ENCODE data around the gene CHRNA10. TPM values are rescaled to one million over a fixed set of nuclear protein-coding genes. Genes with fewer than 3 reads are reported as not detected.
"Not testable (repeated sequence)": the region's sequence is repeated elsewhere in the genome, so short reads cannot be mapped to it uniquely, and the experiment has no call there.

CHRNA10 gene
- total RNA-seq, 1 donor from 2014 or later = 2.4 TPM

- no peak for DNase-seq (ENCODE audit: low spot score)
Observed at GRCh38 chr11:3665336-3666022, 5.7 kb downstream of the CHRNA10 start.

- DNase-seq (ENCODE audit: low spot score) = no peak
Observed at GRCh38 chr11:3664032-3664630, 7.1 kb downstream of the CHRNA10 start.

- no peak for DNase-seq (ENCODE audit: low spot score)
Observed at GRCh38 chr11:3662856-3663255, 8.3 kb downstream of the CHRNA10 start.

GRCh38 chr11:3660960-3661359 lies 10.2 kb downstream of the CHRNA10 start:
- DNase-seq (ENCODE audit: low spot score) = no peak

- DNase-seq (ENCODE audit: low spot score) = no peak
Observed at GRCh38 chr11:3659595-3660515, 11.3 kb downstream of the CHRNA10 start.

GRCh38 chr11:3658252-3658651 lies 12.9 kb downstream of the CHRNA10 start:
- no peak for DNase-seq (ENCODE audit: low spot score)

GRCh38 chr11:3657331-3657730 lies 13.9 kb downstream of the CHRNA10 start:
- not testable (repeated sequence) for DNase-seq (ENCODE audit: low spot score)

- DNase-seq (ENCODE audit: low spot score) = no peak
Observed at GRCh38 chr11:3655547-3655946, 15.6 kb downstream of the CHRNA10 start.

GRCh38 chr11:3652514-3652913 lies 18.7 kb downstream of the CHRNA10 start:
- DNase-seq (ENCODE audit: low spot score) = not testable (repeated sequence)

- DNase-seq (ENCODE audit: low spot score) = not testable (repeated sequence)
Observed at GRCh38 chr11:3649374-3649773, 21.8 kb downstream of the CHRNA10 start.

GRCh38 chr11:3648843-3649242 lies 22.3 kb downstream of the CHRNA10 start:
- DNase-seq (ENCODE audit: low spot score) = not testable (repeated sequence)

- DNase-seq (ENCODE audit: low spot score) = no peak
Observed at GRCh38 chr11:3645552-3645951, 25.6 kb downstream of the CHRNA10 start.

GRCh38 chr11:3644817-3645235 lies 26.4 kb downstream of the CHRNA10 start, which contains the start of gene ART1:
Gene ART1 (plus strand): TSS chr11:3645128. CDS start chr11:3659214, 14,086 bp downstream.
- no peak for DNase-seq (ENCODE audit: low spot score)

GRCh38 chr11:3643102-3643546 lies 28.1 kb downstream of the CHRNA10 start:
- not testable (repeated sequence) for DNase-seq (ENCODE audit: low spot score)

- DNase-seq (ENCODE audit: low spot score) = peak; percentile 56
Observed at GRCh38 chr11:3642071-3642951, 28.9 kb downstream of the CHRNA10 start.

GRCh38 chr11:3641701-3642070 lies 29.5 kb downstream of the CHRNA10 start, which contains the start of gene ART5:
Gene ART5 (minus strand): TSS chr11:3641992. CDS start chr11:3641862, 130 bp downstream.
- DNase-seq (ENCODE audit: low spot score) = no peak

- no peak for DNase-seq (ENCODE audit: low spot score)
Observed at GRCh38 chr11:3641191-3641590, 30.0 kb downstream of the CHRNA10 start.

- DNase-seq (ENCODE audit: low spot score) = no peak
Observed at GRCh38 chr11:3639841-3640240, 31.3 kb downstream of the CHRNA10 start.

GRCh38 chr11:3638513-3638912 lies 32.7 kb downstream of the CHRNA10 start:
- no peak for DNase-seq (ENCODE audit: low spot score)

- no peak for DNase-seq (ENCODE audit: low spot score)
Observed at GRCh38 chr11:3637201-3637600, 34.0 kb downstream of the CHRNA10 start.
